GM18858 (cell line): ENCODE data around the gene TMTC4.
"Not testable (repeated sequence)": the region's sequence is repeated elsewhere in the genome, so short reads cannot be mapped to it uniquely, and the experiment has no call there.

ENCODE experiments used
- ATAC-seq: cut with Tn5 transposase; IDR thresholded peaks from one replicate; pipeline ENCODE4 v1.9.1; 2021; ENCODE audit not compliant: unreplicated experiment

The TMTC4 gene

GRCh38 chr13:100630555-100630954, 44.0 kb downstream of the TMTC4 start:
- no peak for ATAC-seq

- ATAC-seq = no peak
Observed at GRCh38 chr13:100627120-100627519, 47.5 kb downstream of the TMTC4 start.

GRCh38 chr13:100625447-100625846, 49.1 kb downstream of the TMTC4 start:
- no peak for ATAC-seq

GRCh38 chr13:100620792-100621191, 53.8 kb downstream of the TMTC4 start:
- no peak for ATAC-seq

- no peak for ATAC-seq
Observed at GRCh38 chr13:100619940-100620339, 54.7 kb downstream of the TMTC4 start.

- not testable (repeated sequence) for ATAC-seq
Observed at GRCh38 chr13:100618897-100619296, 55.7 kb downstream of the TMTC4 start.

- no peak for ATAC-seq
Observed at GRCh38 chr13:100613031-100613430, 61.6 kb downstream of the TMTC4 start.

GRCh38 chr13:100611678-100612492, 62.7 kb downstream of the TMTC4 start:
- ATAC-seq = peak; percentile 37

- ATAC-seq = no peak
Observed at GRCh38 chr13:100610391-100611347, 63.9 kb downstream of the TMTC4 start.

GRCh38 chr13:100608906-100609305, 65.7 kb downstream of the TMTC4 start:
- ATAC-seq = peak; percentile 93

GRCh38 chr13:100608489-100608888, 66.1 kb downstream of the TMTC4 start:
- ATAC-seq = no peak

GRCh38 chr13:100604918-100605710, 69.5 kb downstream of the TMTC4 start:
- ATAC-seq = no peak

GRCh38 chr13:100602493-100603111, 72.0 kb downstream of the TMTC4 start:
- ATAC-seq = no peak

- ATAC-seq = no peak
Observed at GRCh38 chr13:100601716-100602115, 72.9 kb downstream of the TMTC4 start.

- ATAC-seq = no peak
Observed at GRCh38 chr13:100600915-100601314, 73.7 kb downstream of the TMTC4 start.

- ATAC-seq = no peak
Observed at GRCh38 chr13:100600461-100600860, 74.1 kb downstream of the TMTC4 start.

- ATAC-seq = no peak
Observed at GRCh38 chr13:100597253-100597652, 77.3 kb downstream of the TMTC4 start.

- no peak for ATAC-seq
Observed at GRCh38 chr13:100596516-100596915, 78.1 kb downstream of the TMTC4 start.

GRCh38 chr13:100594731-100595130, 79.9 kb downstream of the TMTC4 start:
- ATAC-seq = no peak

GRCh38 chr13:100594255-100594654, 80.3 kb downstream of the TMTC4 start:
- no peak for ATAC-seq
